Muscle layer of duodenum (tissue), 2 donors: ENCODE measurements around the gene MFNG.
A peak's percentile ranks its signal among the peaks of the same experiment; 100 is the strongest.

Experiments used
- H3K27ac ChIP-seq: one replicate; pipeline ENCODE4 v1.7.0; 2013; ENCODE audit warnings: mild to moderate bottlenecking, low read length
- H3K27me3 ChIP-seq: one replicate; pipeline ENCODE4 v1.7.0; 2013; ENCODE audit warnings: low read depth, mild to moderate bottlenecking, control low read depth, low read length
- H3K36me3 ChIP-seq, 2 donors: one replicate each; pipeline ENCODE4 v1.7.0; 2013; ENCODE audit warnings: low read length in 2 of 2, control low read depth in 1 of 2, mild to moderate bottlenecking in 1 of 2; ENCODE audit not compliant: insufficient read depth in 2 of 2, control insufficient read depth in 1 of 2
- H3K4me1 ChIP-seq, 2 donors: one replicate each; pipeline ENCODE4 v1.7.0; 2013; ENCODE audit warnings: low read length in 2 of 2, mild to moderate bottlenecking in 2 of 2, control low read depth in 1 of 2, moderate library complexity in 1 of 2; ENCODE audit not compliant: insufficient read depth in 2 of 2, control insufficient read depth in 1 of 2
- H3K4me3 ChIP-seq, 2 donors: one replicate each; pipeline ENCODE4 v1.7.0; 2013; ENCODE audit warnings: low read length in 2 of 2, low read depth in 1 of 2, mild to moderate bottlenecking in 1 of 2
- H3K9me3 ChIP-seq, 2 donors: one replicate each; pipeline ENCODE4 v1.7.0; 2013; ENCODE audit warnings: low read length in 2 of 2, control low read depth in 1 of 2, mild to moderate bottlenecking in 1 of 2; ENCODE audit not compliant: control insufficient read depth in 1 of 2
- donor health status: healthy.

MFNG gene

DNA sequence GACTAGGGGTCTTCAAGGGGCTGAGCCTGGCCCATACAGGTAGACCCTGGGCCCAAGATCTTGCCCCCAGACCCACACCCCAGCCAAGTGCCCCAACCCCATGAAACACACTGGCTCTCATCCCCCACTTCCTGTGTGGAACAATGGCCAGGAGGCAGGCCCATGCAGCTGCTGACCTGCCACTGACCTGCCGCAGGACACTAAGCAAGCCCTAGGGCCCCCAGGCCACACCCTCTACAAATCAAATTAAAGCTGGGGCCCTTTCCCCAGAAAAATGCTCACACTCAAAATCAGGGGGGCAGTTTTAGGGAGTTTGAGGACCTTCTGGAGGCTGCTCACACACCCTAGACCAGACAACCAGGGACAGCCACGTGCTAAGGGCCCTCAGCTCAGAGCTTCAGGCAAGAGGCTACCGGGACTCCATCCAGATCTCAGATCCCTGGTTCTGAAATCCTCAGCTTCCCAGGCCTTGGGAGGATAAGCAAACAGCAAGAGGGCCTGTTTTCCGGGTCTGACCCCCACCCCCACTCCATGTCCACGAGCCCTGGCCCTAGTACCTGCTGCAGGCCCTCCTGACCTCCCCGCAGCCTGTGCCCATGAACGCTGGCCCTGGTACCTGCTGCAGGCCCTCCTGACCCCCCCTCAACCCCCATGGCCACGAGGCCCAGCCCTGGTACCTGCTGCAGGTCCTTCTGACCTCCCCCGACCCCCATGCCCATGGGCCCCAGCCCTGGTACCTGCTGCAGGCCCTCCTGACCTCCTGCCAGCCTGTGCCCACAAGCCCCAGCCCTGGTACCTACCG is 23.1 kb upstream of the MFNG start:
- Histone ChIP-seq H3K27me3 (no peaks in the 10 kb centered on the region), H3K36me3 (no peaks in the 10 kb centered on the region), H3K27ac (no peak overlapping the region), H3K4me1 (peaks cover 7 to 14% of the 10 kb centered on the region in 2 donors), H3K9me3 (no peaks in the 10 kb centered on the region), H3K4me3 (no peak overlapping the region)

DNA sequence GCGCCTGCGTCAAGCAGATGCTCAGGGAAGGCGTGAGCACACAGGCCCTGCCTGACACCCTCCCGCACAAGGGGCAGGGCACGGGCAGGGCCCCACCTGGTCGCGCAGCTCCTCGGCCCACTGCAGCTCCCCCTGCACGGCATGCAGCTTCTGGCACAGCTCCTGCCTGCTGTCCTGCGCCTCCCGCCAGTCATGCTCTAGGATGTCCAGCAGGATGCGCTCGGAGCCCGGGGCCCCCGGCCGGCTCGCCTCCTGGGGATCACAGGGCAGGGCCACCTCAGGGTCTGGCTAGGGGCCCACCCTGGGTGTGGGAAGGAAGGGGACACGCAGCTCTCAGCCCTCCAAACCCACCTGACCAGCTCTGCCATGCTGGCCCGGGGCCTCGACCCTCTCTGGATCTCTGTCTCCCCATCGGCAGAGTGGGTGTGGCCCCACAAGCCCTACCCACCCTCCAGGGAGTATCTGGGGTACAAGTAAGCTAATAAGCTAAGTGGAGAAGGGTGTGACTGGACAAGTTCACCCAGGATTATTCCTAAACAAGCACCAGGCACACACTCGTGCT is 22.3 kb upstream of the MFNG start:
- no peaks in the 10 kb centered on the region for H3K36me3 ChIP-seq
- no peak overlapping the region for H3K27ac ChIP-seq

GRCh38 chr22:37507731-37508130 is 21.5 kb upstream of the MFNG start:
- Histone ChIP-seq H3K9me3 (no peaks in the 10 kb centered on the region), H3K27ac (no peak overlapping the region), H3K27me3 (no peaks in the 10 kb centered on the region), H3K4me3 (no peak overlapping the region), H3K4me1 (peaks cover 7 to 14% of the 10 kb centered on the region in 2 donors), H3K36me3 (no peaks in the 10 kb centered on the region)

More for the DNA sequence above, 22.3 kb upstream of the MFNG start:
- no peak overlapping the region for H3K4me3 ChIP-seq
- H3K9me3 ChIP-seq: no peaks in the 10 kb centered on the region
- peaks cover 7 to 14% of the 10 kb centered on the region in 2 donors for H3K4me1 ChIP-seq
- no peaks in the 10 kb centered on the region for H3K27me3 ChIP-seq

GRCh38 chr22:37505989-37506388 is 19.8 kb upstream of the MFNG start:
- Histone ChIP-seq H3K27ac (no peak overlapping the region), H3K27me3 (no peaks in the 10 kb centered on the region), H3K4me1 (peaks cover 7 to 18% of the 10 kb centered on the region in 2 donors), H3K9me3 (no peaks in the 10 kb centered on the region), H3K36me3 (no peaks in the 10 kb centered on the region), H3K4me3 (no peak overlapping the region)

DNA sequence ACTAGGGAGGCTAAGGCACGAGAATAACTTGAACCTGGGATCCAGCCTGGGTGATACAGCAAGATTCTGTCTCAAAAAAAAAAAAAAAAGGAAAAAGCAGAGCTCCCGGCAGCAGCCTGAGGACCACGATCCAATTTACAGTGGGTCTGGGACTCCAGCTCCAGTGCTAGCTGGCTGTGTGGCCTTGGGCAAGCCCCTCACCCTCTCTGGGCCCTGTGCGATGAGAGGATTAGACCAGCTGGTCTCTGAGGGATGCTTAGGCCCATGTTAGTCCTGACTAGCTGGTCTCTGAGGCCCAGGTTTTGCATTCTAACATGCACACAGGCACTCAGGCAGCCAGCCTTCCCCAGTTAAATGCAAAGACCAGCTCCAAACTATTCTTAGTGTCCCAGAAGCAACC is 19.4 kb upstream of the MFNG start:
- H3K4me1 ChIP-seq: peaks cover 7 to 18% of the 10 kb centered on the region in 2 donors
- H3K27ac ChIP-seq: no peak overlapping the region

GRCh38 chr22:37504964-37505363 is 18.8 kb upstream of the MFNG start:
- Histone ChIP-seq H3K27ac (no peak overlapping the region), H3K9me3 (no peaks in the 10 kb centered on the region), H3K27me3 (no peaks in the 10 kb centered on the region), H3K4me3 (no peak overlapping the region), H3K4me1 (peaks cover 3 to 18% of the 10 kb centered on the region in 2 donors), H3K36me3 (no peaks in the 10 kb centered on the region)

More for the DNA sequence above, 19.4 kb upstream of the MFNG start:
- H3K36me3 ChIP-seq: no peaks in the 10 kb centered on the region
- no peaks in the 10 kb centered on the region for H3K27me3 ChIP-seq
- no peak overlapping the region for H3K4me3 ChIP-seq
- H3K9me3 ChIP-seq: no peaks in the 10 kb centered on the region

GRCh38 chr22:37503850-37504249 is 17.7 kb upstream of the MFNG start:
- H3K4me3 ChIP-seq: no peak overlapping the region
- H3K27ac ChIP-seq: peak overlapping the region; percentile 76
- H3K9me3 ChIP-seq: no peaks in the 10 kb centered on the region
- no peaks in the 10 kb centered on the region for H3K36me3 ChIP-seq
- H3K27me3 ChIP-seq: no peaks in the 10 kb centered on the region
- peaks cover 0 to 11% of the 10 kb centered on the region in 2 donors for H3K4me1 ChIP-seq

GRCh38 chr22:37503183-37503683 is 17.0 kb upstream of the MFNG start:
- Histone ChIP-seq H3K27me3 (no peaks in the 10 kb centered on the region), H3K27ac (peak overlapping the region; percentile 76), H3K4me3 (no peak overlapping the region), H3K9me3 (no peaks in the 10 kb centered on the region), H3K36me3 (no peaks in the 10 kb centered on the region), H3K4me1 (peaks cover 0 to 11% of the 10 kb centered on the region in 2 donors)

DNA sequence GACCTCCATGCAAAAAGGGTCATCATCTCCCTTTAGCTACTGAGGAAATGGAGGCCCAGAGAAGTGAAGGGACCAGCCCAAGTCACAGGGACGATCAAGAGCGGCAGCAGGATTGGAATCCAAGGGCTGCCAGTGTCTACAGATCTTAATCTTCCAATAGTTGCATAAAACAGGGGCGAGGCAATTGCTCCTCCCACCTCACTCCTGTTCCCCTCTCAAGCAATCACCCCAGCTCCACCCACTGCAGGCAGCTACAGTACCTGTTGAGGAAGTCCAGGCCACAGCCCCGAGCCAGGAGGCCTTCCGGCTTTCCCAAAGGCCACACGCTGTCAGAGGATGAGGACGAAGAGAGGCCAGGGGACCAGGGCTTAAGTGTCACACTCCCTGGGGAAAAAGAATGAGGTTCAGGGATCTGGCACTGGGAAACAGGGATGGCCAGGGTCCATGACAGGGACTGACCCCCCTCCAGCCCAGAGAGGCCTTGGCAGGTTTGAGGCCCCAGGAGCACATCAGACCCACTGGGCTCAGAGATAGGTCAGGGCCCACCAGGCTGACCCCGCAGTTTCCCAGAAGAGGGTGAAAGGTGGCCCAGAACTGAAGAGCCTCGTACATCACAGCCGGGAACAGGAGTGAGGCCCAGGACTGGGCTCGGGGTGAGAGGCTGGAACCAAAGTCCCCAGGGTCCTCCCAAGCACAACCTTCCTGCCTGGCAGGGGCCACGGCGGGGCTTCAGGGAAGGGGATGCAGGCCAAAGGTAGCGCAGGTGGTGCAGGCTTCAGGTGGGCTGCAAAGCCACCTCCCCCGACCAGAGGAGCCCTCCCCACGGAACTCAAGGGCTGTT is 16.4 kb upstream of the MFNG start:
- peaks cover 0 to 11% of the 10 kb centered on the region in 2 donors for H3K4me1 ChIP-seq
- H3K36me3 ChIP-seq: no peaks in the 10 kb centered on the region
- no peaks in the 10 kb centered on the region for H3K9me3 ChIP-seq
- H3K27me3 ChIP-seq: no peaks in the 10 kb centered on the region
- H3K4me3 ChIP-seq: no peak overlapping the region
- peak overlapping the region; percentile 76 for H3K27ac ChIP-seq

- Histone ChIP-seq H3K27me3 (no peaks in the 10 kb centered on the region), H3K4me3 (no peak overlapping the region), H3K9me3 (no peaks in the 10 kb centered on the region), H3K4me1 (peaks cover 0 to 11% of the 10 kb centered on the region in 2 donors), H3K27ac (peak overlapping the region; percentile 76), H3K36me3 (no peaks in the 10 kb centered on the region)
Measured at GRCh38 chr22:37501610-37502341, 15.6 kb upstream of the MFNG start.
